HG02852 (cell line): ENCODE data around the gene ERI3.

Experiments
- ATAC-seq: cut with Tn5 transposase; IDR thresholded peaks from one replicate; pipeline ENCODE4 v1.9.1; 2021; ENCODE audit warnings: mild to moderate bottlenecking, moderate library complexity; ENCODE audit not compliant: unreplicated experiment

ERI3 gene

DNA sequence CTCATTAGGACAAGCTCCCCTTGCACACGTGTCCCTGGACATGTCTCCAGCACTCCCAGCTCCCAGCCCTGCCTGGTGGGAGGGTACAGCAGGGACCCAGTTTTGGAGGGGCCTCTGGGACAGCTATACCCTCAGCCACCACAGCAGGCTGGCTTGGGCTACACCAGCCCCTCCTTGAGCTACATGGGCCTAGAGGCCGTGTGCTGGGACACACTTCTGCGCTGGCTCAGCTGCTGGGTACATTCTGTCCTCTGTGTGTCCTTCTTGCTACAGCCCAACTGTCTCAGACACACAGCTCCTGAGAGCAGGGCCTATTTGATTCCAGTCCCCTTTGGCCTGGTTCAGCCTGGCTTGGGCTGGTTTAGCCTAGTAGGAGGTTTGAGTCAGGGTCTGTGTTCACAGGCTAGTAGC lies 115.1 kb downstream of the ERI3 start:
- ATAC-seq = no peak

DNA sequence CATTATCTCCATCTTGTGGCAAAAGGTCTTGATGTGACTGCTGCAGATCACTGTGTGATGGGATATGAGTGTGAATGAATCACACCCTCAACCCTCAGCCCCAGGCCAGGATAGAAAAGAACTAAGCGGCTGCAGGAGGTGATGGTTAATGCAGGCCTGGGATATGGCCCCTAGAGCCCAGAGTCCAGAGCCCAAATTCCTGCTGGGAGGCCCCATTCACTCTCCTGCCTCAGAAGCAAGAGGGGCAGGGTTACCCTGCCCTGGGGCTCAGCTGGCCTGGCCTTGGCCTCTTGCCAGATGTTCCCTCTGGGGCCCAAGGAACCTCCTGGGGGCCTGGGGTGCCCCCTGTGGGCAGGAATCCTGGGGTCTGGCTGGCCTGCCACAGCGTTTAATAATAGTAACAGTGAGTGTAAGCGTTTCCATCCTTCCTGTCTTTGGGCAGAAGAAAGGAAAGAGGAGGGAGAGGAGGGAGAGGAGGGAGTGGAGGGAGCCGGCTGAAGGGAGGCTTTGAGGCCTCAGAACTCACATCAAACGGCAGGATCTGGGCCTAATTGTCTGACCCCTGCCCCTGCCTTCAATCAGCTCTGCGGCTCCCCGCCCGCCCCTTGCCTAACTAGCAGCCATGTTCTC lies 115.6 kb downstream of the ERI3 start:
- no peak for ATAC-seq

DNA sequence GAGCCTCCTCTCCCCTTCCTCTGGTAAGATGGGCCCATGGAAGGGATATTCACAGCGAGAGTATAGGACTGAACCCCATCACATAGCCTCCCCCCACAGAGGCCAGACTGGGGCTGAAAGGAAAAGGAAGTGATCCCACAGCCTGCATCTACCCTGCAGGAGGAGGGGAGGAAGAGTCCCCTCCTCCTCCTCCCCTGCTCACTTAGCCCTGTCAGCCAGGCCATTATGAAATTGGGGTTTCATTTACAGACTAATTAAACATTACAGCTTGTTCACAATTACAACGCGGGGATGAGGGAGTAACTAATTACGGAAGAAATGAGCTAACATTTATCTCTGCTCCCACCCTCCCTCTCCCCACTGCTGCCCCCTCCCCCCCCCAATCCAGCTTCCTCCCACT lies 116.4 kb downstream of the ERI3 start:
- ATAC-seq = no peak

- ATAC-seq = peak; percentile 65
These were observed 117.2 kb downstream of the ERI3 start for GRCh38 chr1:44237721-44238457.

GRCh38 chr1:44236490-44237272 lies 118.4 kb downstream of the ERI3 start:
- no peak for ATAC-seq

DNA sequence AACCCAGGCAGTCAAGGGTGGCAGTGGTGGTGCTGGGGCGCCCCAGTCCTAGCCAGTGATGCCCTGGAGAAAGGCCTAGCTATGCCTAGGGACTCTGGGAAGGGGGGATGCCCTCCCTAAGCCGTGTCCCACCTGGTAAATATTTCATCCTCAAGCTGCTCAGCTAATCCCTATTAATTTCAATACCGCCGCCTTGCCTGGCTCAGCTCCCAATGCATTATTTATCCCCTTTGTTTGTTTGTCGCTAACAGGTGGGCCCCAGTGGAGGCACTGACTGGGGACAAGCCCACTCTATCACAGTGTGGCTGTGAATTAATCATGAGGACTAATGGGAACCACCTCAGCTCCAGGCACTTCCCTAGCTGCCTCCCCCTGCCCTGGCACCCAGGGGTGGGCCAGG lies 119.2 kb downstream of the ERI3 start:
- no peak for ATAC-seq

- ATAC-seq = no peak
These were observed 121.5 kb downstream of the ERI3 start for GRCh38 chr1:44233593-44233992.

- no peak for ATAC-seq
These were observed 124.3 kb downstream of the ERI3 start for GRCh38 chr1:44230796-44231195.

DNA sequence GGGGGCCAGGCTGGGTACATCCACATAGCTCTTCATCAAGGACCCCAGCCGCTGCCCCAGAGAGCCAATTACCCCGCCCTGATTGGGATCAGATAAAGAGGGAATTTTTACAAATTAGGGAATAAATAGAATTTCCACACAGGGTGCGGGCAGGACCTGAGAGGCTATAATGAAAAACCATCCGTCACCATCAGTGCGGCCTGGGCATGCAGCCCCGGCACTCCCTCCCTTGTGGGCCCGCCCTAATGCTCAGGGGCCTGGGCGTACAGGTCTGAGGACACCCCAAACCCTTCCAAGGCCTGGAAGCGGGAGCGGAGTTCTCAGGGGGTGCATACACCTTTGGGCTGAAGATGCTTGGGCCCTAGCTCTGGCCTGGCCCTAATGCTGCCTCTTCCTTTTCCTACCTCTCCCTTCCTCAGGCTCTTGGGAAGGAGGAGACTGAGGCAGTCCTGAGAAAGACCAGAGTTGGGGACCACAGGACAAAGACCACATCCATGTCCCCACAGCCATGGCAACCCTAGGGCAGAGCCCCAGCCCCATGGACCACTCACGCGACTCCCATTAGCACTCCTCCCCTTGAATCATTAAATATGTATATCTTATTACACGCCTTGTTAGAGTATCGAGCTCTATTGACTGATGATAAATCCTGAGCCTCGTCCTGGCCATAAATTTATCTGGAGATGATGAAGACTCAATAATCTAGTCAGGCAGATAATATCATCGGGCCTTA lies 125.5 kb downstream of the ERI3 start:
- ATAC-seq = no peak

GRCh38 chr1:44228218-44228617 lies 126.8 kb downstream of the ERI3 start:
- ATAC-seq = no peak

- no peak for ATAC-seq
These were observed 127.8 kb downstream of the ERI3 start for GRCh38 chr1:44227211-44227610.

DNA sequence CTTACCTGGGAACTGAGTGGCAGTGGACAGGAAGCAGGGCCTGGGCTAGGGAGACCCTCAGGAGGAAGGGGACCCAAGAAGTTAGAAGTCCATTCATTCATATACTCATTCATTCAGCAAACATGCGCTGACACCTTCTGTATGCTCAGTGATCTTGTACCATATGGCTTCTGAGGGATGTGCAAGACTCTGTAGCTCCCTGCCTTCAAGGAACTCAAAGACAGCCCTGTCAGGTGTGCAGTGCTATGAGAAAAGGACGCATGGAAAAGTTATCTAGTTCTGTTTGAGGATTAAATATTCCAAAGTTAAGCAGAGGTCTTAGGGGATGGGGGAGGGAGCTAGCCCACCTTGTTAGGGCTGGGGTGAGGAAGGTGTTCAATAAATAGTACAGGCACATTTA lies 129.3 kb downstream of the ERI3 start:
- ATAC-seq = no peak

DNA sequence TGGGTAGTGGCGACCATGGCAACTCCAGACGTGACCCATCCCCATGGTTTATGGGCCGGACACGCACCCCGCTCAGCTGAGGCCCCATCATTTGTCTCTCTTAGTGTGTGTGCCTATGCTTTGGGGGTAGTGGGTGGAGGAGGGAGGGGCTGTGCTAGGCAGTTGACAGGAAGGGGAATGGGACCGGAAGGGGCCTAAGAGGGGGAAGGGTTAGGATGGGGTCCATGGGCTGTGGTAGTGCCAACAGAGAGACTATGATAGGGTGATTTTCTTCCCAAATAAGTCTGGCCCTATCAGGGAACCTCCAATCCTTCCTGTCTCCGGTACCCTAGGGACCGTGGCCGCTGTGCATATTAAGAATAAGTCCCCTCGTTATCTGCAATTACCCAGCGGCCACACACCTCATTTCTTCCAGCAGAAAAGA lies 131.9 kb downstream of the ERI3 start:
- ATAC-seq = no peak

DNA sequence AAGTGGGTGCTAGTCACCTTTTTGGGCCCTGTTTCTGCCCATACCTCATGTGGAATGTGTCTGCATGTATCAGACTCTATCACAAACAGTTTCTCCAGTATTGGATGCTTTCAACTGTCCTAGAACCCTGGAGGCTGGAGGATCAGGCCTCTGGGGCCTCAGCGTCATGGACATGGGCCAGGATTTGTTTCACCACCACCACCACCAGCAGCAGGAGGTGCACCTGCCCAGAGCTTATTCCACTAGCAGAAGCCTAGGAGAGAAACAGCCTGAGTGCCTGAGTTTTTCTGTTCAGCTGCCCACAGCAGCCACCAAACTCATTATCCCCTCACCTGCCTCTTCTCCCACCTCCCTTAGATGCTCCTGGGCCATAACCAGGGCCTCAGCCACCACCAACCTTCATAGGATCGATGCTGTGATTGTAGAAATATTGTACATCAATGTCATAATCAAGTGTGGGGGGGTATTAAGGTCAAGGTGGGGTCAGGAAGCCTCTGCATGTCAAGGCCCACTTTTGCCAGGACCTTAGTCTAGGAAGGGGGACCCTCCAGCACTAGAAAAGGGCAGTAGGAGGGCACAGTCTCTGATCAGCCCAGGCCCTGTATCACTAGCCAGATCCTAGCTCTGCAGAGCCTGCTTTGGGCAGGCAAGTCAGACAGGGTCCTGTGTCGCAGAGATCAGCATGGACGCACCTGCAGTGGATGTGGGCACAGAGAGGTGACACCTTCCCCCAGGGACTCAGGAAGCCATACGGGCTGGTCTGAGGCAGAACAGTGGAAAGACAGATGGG lies 132.5 kb downstream of the ERI3 start:
- no peak for ATAC-seq

DNA sequence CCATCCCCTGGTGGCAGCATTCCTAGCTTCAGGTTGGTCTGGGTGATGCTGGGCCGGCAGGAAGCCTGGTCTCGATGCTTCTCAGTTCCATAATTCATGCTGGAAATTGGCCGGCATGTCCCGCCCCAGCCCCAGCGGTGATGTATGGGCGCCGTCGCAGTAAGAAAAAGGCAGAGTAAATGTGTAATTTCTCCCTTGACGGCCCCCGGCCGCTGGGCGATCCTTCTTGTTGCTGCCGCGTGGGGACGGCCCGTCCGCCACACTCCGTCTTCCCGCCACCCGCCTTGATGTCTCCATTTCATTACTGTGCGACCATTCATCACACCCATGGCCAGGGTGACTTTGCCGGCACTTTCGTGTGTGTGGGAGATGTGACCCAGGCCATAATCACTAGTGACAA lies 133.3 kb downstream of the ERI3 start:
- ATAC-seq = no peak

DNA sequence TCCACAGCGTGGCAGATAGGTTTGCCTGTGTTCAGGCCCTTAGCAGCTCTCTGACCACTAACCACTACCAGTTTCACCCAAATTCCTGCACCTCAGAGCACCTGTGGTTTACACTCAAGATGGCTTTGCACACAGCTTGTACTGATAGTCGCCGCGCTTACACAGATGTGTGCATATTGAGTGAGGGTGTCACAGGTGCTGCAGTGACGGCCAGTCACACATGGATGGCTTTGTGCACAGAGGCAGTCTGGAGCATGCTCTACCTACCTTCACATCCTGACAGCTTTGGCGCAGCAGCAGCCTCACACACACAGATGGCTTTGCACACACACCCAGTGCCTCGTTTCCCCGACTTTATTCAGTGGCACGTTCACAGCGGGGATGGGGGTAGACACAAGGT lies 134.3 kb downstream of the ERI3 start:
- no peak for ATAC-seq

DNA sequence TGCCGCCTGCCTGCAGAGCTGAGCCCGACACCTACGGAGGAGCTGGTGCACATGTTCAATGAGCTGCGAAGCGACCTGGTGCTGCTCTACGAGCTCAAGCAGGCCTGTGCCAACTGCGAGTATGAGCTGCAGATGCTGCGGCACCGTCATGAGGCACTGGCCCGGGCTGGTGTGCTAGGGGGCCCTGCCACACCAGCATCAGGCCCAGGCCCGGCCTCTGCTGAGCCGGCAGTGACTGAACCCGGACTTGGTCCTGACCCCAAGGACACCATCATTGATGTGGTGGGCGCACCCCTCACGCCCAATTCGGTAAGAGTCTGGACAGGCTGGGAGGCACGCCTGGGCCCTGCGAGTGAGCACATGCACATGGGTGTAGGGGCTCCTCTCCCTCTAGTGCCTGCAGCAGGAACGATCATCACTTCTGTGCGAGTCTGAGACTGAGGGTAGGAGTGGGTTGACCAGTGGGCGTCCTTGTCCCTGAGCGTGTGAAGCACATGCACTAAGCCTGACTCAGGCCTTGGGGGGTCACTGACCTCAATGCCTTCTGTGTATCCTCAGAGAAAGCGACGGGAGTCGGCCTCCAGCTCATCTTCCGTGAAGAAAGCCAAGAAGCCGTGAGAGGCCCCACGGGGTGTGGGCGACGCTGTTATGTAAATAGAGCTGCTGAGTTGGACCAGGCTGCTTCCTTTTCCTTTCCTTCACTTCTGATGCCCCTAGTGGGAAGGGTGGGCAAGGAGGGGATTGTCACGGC lies 134.9 kb downstream of the ERI3 start:
- no peak for ATAC-seq

DNA sequence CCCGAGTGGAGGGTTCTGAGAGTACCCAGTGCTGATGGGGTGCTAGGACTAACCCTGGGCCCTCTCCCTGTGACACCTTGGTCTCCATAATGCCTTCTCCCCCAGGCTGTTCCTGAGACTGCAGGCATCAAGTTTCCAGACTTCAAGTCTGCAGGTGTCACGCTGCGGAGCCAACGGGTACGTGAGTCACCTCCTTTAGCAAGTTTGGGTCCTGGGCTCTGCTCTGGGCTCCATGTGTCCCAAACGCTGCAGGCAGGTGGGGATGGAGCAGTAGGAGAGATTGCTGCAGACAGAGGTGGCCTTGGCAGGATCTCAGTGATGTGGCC lies 135.8 kb downstream of the ERI3 start:
- ATAC-seq = no peak

GRCh38 chr1:44218503-44219300 lies 136.4 kb downstream of the ERI3 start:
- no peak for ATAC-seq
